CD4-positive, alpha-beta T cell treated with Interleukin-21 for 1 hour (primary cell): Measurements from ENCODE around the gene HOXD13.

Source experiments
- DNase-seq: peaks from one replicate; pipeline ENCODE4 v3.0.0-alpha.2; 2020

HOXD13 gene

GRCh38 chr2:176107731-176108181, 15.2 kb downstream of the HOXD13 start:
- DNase-seq: no peak

GRCh38 chr2:176109192-176109901, 16.8 kb downstream of the HOXD13 start:
- no peak for DNase-seq

DNA sequence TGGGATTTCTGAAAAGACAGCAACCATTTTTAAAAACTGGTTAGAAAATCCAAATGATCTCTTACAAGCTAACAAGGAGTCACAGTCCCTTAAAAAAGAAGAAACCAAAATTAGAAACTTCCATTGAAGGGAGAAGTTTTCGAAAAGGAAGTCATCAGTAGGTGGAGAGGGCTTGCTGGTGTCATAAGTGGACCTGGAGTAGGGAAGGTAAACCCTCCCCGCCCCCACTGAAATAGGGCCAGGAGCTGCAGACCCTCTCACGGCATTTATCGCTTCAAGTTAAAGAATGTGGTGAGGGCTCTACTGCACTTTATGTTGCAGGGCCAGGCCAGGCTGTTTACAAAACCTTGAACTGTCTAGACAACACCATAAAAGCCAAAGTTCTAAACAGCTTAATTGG, 17.4 kb downstream of the HOXD13 start:
- DNase-seq: no peak

DNA sequence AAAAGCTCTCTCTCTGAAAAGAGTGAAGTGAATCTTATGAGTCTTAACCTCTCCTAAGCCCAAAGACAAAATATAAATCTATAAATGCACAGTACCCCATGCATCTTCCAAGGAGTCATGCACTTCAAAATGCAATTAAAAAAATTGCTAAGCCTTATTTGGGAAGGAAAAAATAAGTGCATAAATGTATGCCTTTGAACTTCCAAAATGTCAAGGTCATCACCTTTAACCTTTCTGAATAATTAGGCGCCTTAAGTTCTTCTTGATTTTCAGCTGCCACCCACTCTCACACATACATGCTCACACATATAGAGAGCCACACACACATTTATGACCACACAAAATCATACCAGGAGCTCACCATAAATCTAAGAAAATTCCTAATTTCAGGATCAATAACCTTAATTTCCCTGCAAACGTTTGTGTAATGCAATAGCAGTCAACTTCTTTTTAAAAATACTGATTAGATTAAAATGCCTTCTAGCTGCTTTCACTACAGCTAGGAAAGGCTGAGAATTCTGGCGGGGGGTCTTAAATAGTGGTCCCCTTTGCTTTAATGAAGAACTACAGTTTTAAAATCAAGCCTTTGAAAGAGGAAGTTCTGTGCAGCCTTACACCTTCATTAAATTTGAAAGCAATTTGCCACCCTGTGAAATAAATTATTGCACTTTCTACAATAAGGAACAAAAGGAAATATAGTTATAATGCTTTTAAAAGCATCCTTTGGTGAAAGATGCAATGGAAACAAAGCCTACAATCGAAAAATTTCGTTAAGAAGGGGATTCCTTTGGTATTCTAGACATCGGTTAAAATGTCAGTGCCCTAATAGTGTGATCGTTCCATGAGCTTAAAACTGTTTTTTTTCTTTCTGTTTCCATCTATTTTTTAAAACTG, 18.1 kb downstream of the HOXD13 start:
- no peak for DNase-seq

DNA sequence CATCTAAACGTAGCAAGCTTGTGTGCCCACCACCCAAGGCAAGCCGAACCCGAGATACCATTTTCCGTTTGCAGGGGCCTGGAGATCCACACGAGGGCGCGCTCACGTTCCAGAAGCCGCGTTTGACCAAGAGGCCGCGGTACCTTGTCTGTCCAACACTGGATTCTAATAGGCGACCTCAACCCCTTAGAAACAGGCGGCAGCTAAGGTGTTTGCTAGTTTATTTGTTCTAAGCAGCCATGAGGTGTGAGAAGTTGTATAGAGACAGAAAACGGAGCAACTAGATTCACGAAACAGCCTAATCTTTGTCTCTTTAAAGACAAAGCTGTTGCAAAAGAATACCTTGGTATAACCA, 18.8 kb downstream of the HOXD13 start:
- DNase-seq: no peak

- no peak for DNase-seq
Measured at GRCh38 chr2:176111846-176112374, 19.4 kb downstream of the HOXD13 start.

DNA sequence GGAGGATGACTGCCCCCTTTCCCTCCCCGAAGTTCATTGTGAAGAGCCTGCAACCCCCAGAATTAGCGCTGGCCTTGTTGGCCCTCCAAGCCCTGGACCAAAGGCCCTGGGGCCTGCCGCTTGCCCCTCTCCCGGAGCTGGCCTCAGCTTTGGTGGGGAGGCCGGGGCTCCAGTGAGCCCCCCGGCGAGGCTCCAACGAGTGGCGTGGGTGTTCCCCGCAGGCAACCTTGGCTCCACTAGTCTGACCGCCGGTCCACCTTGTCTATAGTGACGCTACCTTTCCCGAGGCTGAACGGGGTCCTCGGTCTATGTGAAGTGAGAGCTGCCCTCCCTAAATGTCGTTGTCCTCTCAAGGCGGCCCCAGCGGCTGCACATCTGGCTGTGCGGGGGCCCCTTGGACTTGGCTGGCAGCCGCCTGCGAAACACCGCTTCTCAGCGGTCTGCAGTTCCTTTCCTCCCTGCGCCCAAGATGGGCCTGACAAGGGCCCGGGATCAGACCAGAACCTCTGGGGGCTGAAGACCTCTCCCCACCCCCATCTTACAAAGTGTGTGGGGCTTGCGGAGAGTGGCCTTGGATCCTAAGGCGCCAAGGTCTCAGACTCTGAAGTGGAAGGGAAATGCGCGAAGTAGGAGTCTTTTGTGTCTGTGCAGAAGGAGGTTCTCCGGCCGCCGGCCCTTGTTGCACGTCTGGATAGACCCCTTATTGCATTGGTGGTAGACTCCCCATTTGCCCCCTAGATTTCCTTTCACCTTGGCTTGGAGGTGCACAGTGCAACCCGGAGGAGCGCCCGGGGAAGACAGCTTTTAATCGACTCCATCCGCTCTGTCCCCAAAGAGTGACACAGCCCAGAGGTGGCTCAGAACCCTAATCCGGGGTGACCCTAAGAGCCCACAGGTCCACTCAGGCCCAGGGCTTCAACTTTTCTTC, 20.1 kb downstream of the HOXD13 start:
- no peak for DNase-seq

GRCh38 chr2:176114120-176114929, 21.8 kb downstream of the HOXD13 start:
- DNase-seq: no peak

- no peak for DNase-seq
Measured at GRCh38 chr2:176114930-176115625, 22.6 kb downstream of the HOXD13 start.

GRCh38 chr2:176115883-176116813, 23.6 kb downstream of the HOXD13 start, which contains the start of gene HOXD10:
Gene HOXD10, plus strand, starts transcription at chr2:176116778. Its CDS starts 56 bp downstream, at chr2:176116834.
- no peak for DNase-seq

DNA sequence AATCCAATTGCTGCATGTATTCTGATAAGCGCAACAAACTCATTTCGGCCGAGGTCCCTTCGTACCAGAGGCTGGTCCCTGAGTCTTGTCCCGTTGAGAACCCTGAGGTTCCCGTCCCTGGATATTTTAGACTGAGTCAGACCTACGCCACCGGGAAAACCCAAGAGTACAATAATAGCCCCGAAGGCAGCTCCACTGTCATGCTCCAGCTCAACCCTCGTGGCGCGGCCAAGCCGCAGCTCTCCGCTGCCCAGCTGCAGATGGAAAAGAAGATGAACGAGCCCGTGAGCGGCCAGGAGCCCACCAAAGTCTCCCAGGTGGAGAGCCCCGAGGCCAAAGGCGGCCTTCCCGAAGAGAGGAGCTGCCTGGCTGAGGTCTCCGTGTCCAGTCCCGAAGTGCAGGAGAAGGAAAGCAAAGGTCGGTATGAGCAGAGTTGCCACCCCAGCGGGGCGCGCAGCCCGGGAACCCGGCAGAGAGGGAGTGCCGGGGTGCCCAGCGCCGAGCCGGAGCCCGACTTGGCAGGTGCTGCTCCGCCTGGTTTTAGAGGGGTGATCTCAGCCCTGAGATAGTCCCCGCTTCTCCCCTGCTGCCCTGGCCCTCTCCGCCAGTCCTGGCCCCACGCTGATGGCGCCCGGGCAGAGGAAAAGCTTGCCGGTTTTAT, 24.8 kb downstream of the HOXD13 start:
- no peak for DNase-seq

GRCh38 chr2:176117823-176118371, 25.4 kb downstream of the HOXD13 start:
- no peak for DNase-seq

- no peak for DNase-seq
Measured at GRCh38 chr2:176118601-176119339, 26.2 kb downstream of the HOXD13 start.

DNA sequence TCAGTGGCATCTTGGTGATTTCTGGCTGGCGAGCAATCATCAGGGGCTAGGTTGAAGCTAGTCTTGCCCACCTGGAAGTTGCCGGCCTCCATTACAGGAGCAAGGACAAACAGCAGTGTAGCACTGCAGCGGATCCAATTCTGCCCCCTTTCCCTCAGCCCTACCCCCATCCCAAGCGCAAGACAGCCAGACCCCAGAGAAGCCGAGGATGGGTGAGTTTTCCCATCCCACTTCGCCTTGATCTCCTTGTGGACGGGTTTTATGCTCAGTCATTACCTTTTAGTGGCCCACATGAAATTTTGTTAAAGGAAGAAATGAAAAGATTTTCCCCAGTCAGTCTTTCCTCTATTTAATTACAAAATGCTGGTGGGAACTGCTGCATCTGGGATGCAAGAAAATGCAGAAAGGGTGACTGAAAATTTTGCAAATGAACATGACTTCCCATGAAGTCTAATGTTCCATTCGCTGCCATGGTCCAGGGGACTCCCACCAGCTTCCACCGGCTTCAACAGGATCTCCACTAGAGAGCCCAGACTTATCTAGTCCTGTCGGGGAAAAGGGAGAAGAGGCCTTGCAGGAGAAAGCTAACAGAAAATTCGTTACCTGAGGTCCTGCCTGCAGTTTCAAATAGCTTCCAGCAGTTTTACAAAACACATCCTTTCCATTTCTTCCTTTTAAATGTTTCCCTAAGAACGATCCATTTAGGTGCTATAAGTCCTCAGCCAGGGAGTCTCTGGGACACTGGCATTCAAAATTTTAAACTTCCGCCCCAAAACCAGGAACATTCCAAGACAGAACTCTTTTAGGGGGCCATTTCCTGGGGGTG, 28.1 kb downstream of the HOXD13 start:
- no peak for DNase-seq

DNA sequence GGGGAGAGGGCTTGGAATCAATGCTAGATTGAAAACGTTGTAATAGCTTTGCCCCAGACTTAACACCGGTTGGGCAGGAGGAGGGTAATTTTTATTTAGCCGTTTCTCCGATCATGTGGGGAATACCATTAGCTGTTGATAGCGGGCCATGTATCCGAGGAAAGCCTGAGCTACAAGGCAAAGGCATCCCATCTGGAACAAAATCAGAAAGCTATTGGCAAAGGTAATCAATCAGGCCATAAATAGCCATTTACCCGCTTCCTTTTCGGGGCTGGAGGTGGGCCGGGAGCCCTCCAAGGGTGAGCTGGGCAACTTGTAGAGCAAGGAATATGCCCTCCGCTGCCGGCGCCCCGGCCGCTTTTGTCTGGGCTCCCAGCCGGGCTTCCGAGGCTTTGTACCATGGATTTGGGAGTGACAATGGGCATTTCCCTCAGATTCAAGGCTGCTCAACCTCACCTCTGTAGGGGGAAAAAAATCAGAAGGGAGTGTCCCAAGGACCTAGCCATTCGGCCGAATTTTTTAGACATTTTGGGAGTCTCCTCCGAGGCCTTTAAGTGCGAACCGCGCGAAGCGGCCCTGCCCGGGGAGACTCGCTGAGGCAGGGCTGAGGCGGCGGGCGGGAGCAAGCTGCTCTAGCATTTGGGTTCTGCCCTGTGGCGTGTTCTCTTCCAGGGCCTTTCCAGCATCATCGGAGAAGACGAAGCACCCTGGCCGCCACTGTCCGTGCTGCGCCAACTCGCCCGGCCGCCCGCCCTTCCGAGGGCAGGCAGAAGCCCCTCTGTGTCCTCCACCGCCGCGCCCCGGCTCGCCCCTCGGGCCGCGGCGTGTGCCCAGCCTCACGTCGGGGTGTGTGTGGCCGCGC, 28.9 kb downstream of the HOXD13 start:
- no peak for DNase-seq

GRCh38 chr2:176122052-176122682, 29.6 kb downstream of the HOXD13 start:
- DNase-seq: no peak
